Keratinocyte (primary cell): ENCODE data around the gene CHD1. TPM values are rescaled to one million over a fixed set of nuclear protein-coding genes. Genes with fewer than 3 reads are reported as not detected.

Experiments used
- DNase-seq: peaks from one replicate; pipeline ENCODE4 v3.0.0-alpha.2; 2011; ENCODE audit warnings: low read depth, missing footprints, low spot score
- FAIRE-seq: peaks from 2 replicates; lab custom pipeline; 2011; peaks lifted over from hg19 to GRCh38; lab: Jason Lieb, UNC
- H2AFZ ChIP-seq: 2 replicates; pipeline ENCODE4 v1.6.0; 2012; ENCODE audit warnings: low read length, control low read depth, inconsistent platforms; ENCODE audit not compliant: control insufficient read depth
- H3K27ac ChIP-seq: 2 replicates; pipeline ENCODE4 v1.5.1; 2011; ENCODE audit warnings: low read length; ENCODE audit not compliant: control insufficient read depth, insufficient read depth
- H3K27me3 ChIP-seq: 3 replicates; pipeline ENCODE4 v1.6.0; 2011; ENCODE audit warnings: low read length; ENCODE audit not compliant: control insufficient read depth, insufficient read depth; ENCODE audit errors: extremely low read depth
- H3K36me3 ChIP-seq, 2 experiments: 2 replicates in 1 of 2; 3 replicates in 1 of 2; pipeline ENCODE4 v1.5.1; 2011; ENCODE audit warnings: low read length in 2 of 2, mild to moderate bottlenecking in 1 of 2; ENCODE audit not compliant: control insufficient read depth in 2 of 2, insufficient read depth in 2 of 2; ENCODE audit errors: extremely low read depth in 1 of 2
- H3K4me1 ChIP-seq: 3 replicates; pipeline ENCODE4 v1.5.1; 2011; ENCODE audit warnings: low read length; ENCODE audit not compliant: control insufficient read depth, insufficient read depth; ENCODE audit errors: extremely low read depth
- H3K4me2 ChIP-seq: 3 replicates; pipeline ENCODE4 v1.6.0; 2011; ENCODE audit warnings: low read depth, low read length; ENCODE audit not compliant: control insufficient read depth, insufficient read depth; ENCODE audit errors: extremely low read depth
- H3K4me3 ChIP-seq, 3 experiments: fragments of 200-600 bp in 1 of 3; sonication (generic) in 1 of 3; 2 replicates in 2 of 3; 3 replicates in 1 of 3; pipeline ENCODE4 v1.5.1; 2011 to 2016; ENCODE audit warnings: low read length in 3 of 3, mild to moderate bottlenecking in 3 of 3, control low read depth in 2 of 3, inconsistent platforms in 1 of 3, low read depth in 1 of 3, mixed read lengths in 1 of 3, mixed run types in 1 of 3, moderate library complexity in 1 of 3; ENCODE audit not compliant: control insufficient read depth in 2 of 3, insufficient read depth in 2 of 3; ENCODE audit errors: extremely low read depth in 1 of 3
- H3K79me2 ChIP-seq: 2 replicates; pipeline ENCODE4 v1.6.0; 2012; ENCODE audit warnings: low read length; ENCODE audit not compliant: control insufficient read depth, insufficient read depth
- H3K9ac ChIP-seq: 3 replicates; pipeline ENCODE4 v1.6.0; 2011; ENCODE audit warnings: low read length; ENCODE audit not compliant: control insufficient read depth, insufficient read depth; ENCODE audit errors: extremely low read depth
- H3K9me1 ChIP-seq: 3 replicates; pipeline ENCODE4 v1.6.0; 2011; ENCODE audit warnings: low read length; ENCODE audit not compliant: control insufficient read depth, insufficient read depth; ENCODE audit errors: extremely low read depth
- H3K9me3 ChIP-seq: 2 replicates; pipeline ENCODE4 v1.5.1; 2012; ENCODE audit warnings: low read depth, low read length; ENCODE audit not compliant: control insufficient read depth
- H4K20me1 ChIP-seq: 3 replicates; pipeline ENCODE4 v1.6.0; 2011; ENCODE audit warnings: low read length; ENCODE audit not compliant: control insufficient read depth, insufficient read depth; ENCODE audit errors: extremely low read depth
- EZH2 ChIP-seq: IDR thresholded peaks from one replicate; pipeline ENCODE4 v1.6.1; 2012; ENCODE audit warnings: inconsistent platforms, mild to moderate bottlenecking, low read length, moderate library complexity
- dilution Hi-C: fragments of 300-500 bp; cut with MboI; formaldehyde crosslinking; loops from one replicate; pipeline ENCODE4 v1.7.0; 2020; ENCODE audit warnings: low sequenced_read_pairs; ENCODE audit not compliant: extremely low pct_ligation_motif_present
- polyA plus RNA-seq, 5 experiments: library from polyadenylated mRNA; depleted of rRNA in 3 of 5; stranded (reverse) in 3 of 5; stranded (forward) in 1 of 5; unstranded in 1 of 5; fragments of >200 nt; gene quantifications; 1 replicate in 1 of 5; 2 replicates in 3 of 5; 3 replicates in 1 of 5; pipeline versions ENCODE4 v1.2.1 to v1.2.3, GENCODE V29; 2011 to 2012; ENCODE audit warnings: missing spikeins in 2 of 5, low read depth in 1 of 5, low replicate concordance in 1 of 5
- TF ChIP-seq, protein P1 (sequence below), 3 experiments: IDR thresholded peaks in 1 of 3; conservative IDR thresholded peaks in 1 of 3; optimal IDR thresholded peaks in 1 of 3; 2 replicates in 2 of 3; 3 replicates in 1 of 3; pipeline versions ENCODE3 to v1.5.1; 2011; ENCODE audit warnings: low read length in 3 of 3, mild to moderate bottlenecking in 3 of 3, moderate library complexity in 2 of 3, control low read depth in 1 of 3, inconsistent platforms in 1 of 3; ENCODE audit not compliant: insufficient read depth in 2 of 3; ENCODE audit errors: extremely low read depth in 1 of 3

The CHD1 gene
- polyA plus RNA-seq, 1 donor (not counting 4 experiments of a cell fraction or from before 2014, with no cell fraction given): 26.5 TPM

GRCh38 chr5:98880598-98880997 is 48.2 kb downstream of the CHD1 start:
- Histone ChIP-seq H3K36me3 (peaks cover 0 to 1% of the 10 kb centered on the region in 2 experiments), H3K4me3 (no peak overlapping the region), H2AFZ (no peak overlapping the region), H3K79me2 (peaks cover 2% of the 10 kb centered on the region), H4K20me1 (no peaks in the 10 kb centered on the region), H3K4me2 (no peak overlapping the region), H3K9me3 (no peaks in the 10 kb centered on the region), H3K27ac (no peak overlapping the region), H3K9ac (no peak overlapping the region), H3K4me1 (peaks cover 3% of the 10 kb centered on the region), H3K27me3 (no peaks in the 10 kb centered on the region), H3K9me1 (no peaks in the 10 kb centered on the region)
- FAIRE-seq (no peak), DNase-seq (no peak)
- dilution Hi-C loops: no loop called here
- TF ChIP-seq, protein P1, sequence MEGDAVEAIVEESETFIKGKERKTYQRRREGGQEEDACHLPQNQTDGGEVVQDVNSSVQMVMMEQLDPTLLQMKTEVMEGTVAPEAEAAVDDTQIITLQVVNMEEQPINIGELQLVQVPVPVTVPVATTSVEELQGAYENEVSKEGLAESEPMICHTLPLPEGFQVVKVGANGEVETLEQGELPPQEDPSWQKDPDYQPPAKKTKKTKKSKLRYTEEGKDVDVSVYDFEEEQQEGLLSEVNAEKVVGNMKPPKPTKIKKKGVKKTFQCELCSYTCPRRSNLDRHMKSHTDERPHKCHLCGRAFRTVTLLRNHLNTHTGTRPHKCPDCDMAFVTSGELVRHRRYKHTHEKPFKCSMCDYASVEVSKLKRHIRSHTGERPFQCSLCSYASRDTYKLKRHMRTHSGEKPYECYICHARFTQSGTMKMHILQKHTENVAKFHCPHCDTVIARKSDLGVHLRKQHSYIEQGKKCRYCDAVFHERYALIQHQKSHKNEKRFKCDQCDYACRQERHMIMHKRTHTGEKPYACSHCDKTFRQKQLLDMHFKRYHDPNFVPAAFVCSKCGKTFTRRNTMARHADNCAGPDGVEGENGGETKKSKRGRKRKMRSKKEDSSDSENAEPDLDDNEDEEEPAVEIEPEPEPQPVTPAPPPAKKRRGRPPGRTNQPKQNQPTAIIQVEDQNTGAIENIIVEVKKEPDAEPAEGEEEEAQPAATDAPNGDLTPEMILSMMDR (optimal IDR thresholded peaks at IDR 0.05 in 1 of 3, IDR thresholded peaks at IDR 0.05 in 1 of 3, conservative IDR thresholded peaks at IDR 0.05 in 1 of 3; ENCODE audit: extremely low read depth in 1 of 3, insufficient read depth in 2 of 3, low read length in 3 of 3): no peak
- no peak for TF ChIP-seq EZH2

GRCh38 chr5:98880151-98880550 is 48.7 kb downstream of the CHD1 start:
- DNase-seq: no peak
- no peak overlapping the region for H2AFZ ChIP-seq
- H3K36me3 ChIP-seq: peaks cover 0 to 1% of the 10 kb centered on the region in 2 experiments
- peaks cover 3% of the 10 kb centered on the region for H3K4me1 ChIP-seq
- no peak overlapping the region for H3K27ac ChIP-seq
- H3K9ac ChIP-seq: no peak overlapping the region
- dilution Hi-C loops: no loop called here
- H4K20me1 ChIP-seq: no peaks in the 10 kb centered on the region
- H3K79me2 ChIP-seq: peaks cover 2% of the 10 kb centered on the region
- H3K9me3 ChIP-seq: no peaks in the 10 kb centered on the region
- no peak for FAIRE-seq
- H3K4me3 ChIP-seq: no peak overlapping the region
- no peak overlapping the region for H3K4me2 ChIP-seq
- H3K9me1 ChIP-seq: no peaks in the 10 kb centered on the region
- TF ChIP-seq, protein P1 (optimal IDR thresholded peaks at IDR 0.05 in 1 of 3, IDR thresholded peaks at IDR 0.05 in 1 of 3, conservative IDR thresholded peaks at IDR 0.05 in 1 of 3; ENCODE audit: extremely low read depth in 1 of 3, insufficient read depth in 2 of 3, low read length in 3 of 3): no peak
- no peak for TF ChIP-seq EZH2
- no peaks in the 10 kb centered on the region for H3K27me3 ChIP-seq
